OCI-LY7 (cell line): ENCODE data around the gene MYRFL. TPM values are rescaled to one million over a fixed set of nuclear protein-coding genes. Genes with fewer than 3 reads are reported as not detected.

Experiments used
- BruUV-seq: library from RNA; stranded (reverse); fragments of 400-500 nt; replicated peaks from 2 replicates; lab custom pipeline; 2021; lab: Mats Ljungman, UMichigan
- CTCF ChIA-PET: fragments of 300-600 bp; sonication (Branson Sonifier 250); formaldehyde crosslinking; loops from one replicate; lab custom pipeline; 2022; ENCODE audit warnings: antibody characterized with exemption; ENCODE audit not compliant: unreplicated experiment; lab: Charles Lee
- POLR2A ChIA-PET: fragments of 300-600 bp; sonication (Branson Sonifier 250); formaldehyde crosslinking; loops from one replicate; lab custom pipeline; 2022; ENCODE audit warnings: antibody characterized with exemption; lab: Charles Lee
- DNase-seq: peaks from one replicate; pipeline ENCODE4 v3.0.0-alpha.2; 2015; ENCODE audit warnings: low spot score
- H2AFZ ChIP-seq: fragments of 200-600 bp; sonication (generic), shearing (Covaris generic); 2 replicates; pipeline ENCODE4 v1.6.1; 2014; ENCODE audit warnings: mild to moderate bottlenecking, antibody characterized with exemption, low read length, moderate library complexity
- H3K27ac ChIP-seq: fragments of 200-600 bp; sonication (generic); 2 replicates; pipeline ENCODE4 v1.5.1; 2014; ENCODE audit warnings: mixed run types, low read depth, mild to moderate bottlenecking, moderate library complexity, low read length, inconsistent platforms; ENCODE audit not compliant: poor library complexity, severe bottlenecking
- H3K36me3 ChIP-seq: fragments of 200-600 bp; sonication (generic); 2 replicates; pipeline ENCODE4 v1.6.1; 2014; ENCODE audit warnings: mild to moderate bottlenecking, antibody characterized with exemption, low read length, moderate library complexity, mixed read lengths; ENCODE audit not compliant: insufficient read depth
- H3K4me1 ChIP-seq: fragments of 200-600 bp; sonication (generic); 2 replicates; pipeline ENCODE4 v1.5.1; 2014; ENCODE audit warnings: mild to moderate bottlenecking, low read length; ENCODE audit not compliant: insufficient read depth, poor library complexity, severe bottlenecking
- H3K4me2 ChIP-seq: fragments of 200-600 bp; sonication (generic); 2 replicates; pipeline ENCODE4 v1.6.1; 2014; ENCODE audit warnings: mild to moderate bottlenecking, low read length
- H3K4me3 ChIP-seq: fragments of 200-600 bp; sonication (generic); 2 replicates; pipeline ENCODE4 v1.5.1; 2014; ENCODE audit warnings: mild to moderate bottlenecking, low read depth, low read length; ENCODE audit not compliant: poor library complexity, severe bottlenecking
- H3K79me2 ChIP-seq: fragments of 200-600 bp; sonication (generic); 2 replicates; pipeline ENCODE4 v1.6.1; 2016; ENCODE audit warnings: low read depth, mild to moderate bottlenecking, low read length, moderate library complexity, mixed read lengths; ENCODE audit not compliant: insufficient read depth
- H3K9me2 ChIP-seq: fragments of 200-600 bp; sonication (generic); 2 replicates; pipeline ENCODE4 v1.6.1; 2016; ENCODE audit warnings: mild to moderate bottlenecking, low read length, mixed read lengths; ENCODE audit not compliant: insufficient read depth
- H3K9me3 ChIP-seq: fragments of 200-600 bp; sonication (generic); 2 replicates; pipeline ENCODE4 v1.6.1; 2014; ENCODE audit warnings: mild to moderate bottlenecking, mixed run types, low read length, mixed read lengths
- H4K20me1 ChIP-seq: fragments of 200-600 bp; sonication (generic); 2 replicates; pipeline ENCODE4 v1.6.1; 2014; ENCODE audit warnings: mild to moderate bottlenecking, antibody characterized with exemption, low read length, moderate library complexity, mixed read lengths; ENCODE audit not compliant: insufficient read depth
- EZH2phosphoT487 ChIP-seq: fragments of 200-600 bp; sonication (generic); IDR thresholded peaks from 2 replicates; pipeline ENCODE4 v1.6.1; 2018; ENCODE audit warnings: low read depth, borderline replicate concordance, mild to moderate bottlenecking, mixed run types, antibody characterized with exemption, low read length, moderate library complexity, mixed read lengths
- intact Hi-C: fragments of 100-400 bp; cut with micrococcal nuclease; formaldehyde crosslinking; loops from one replicate; pipeline ENCODE4 v1.10.0; 2022; ENCODE audit not compliant: unreplicated experiment
- total RNA-seq, 2 experiments: library from RNA; depleted of rRNA in 1 of 2; stranded (reverse); fragments of >200 nt in 1 of 2; shearing (Covaris generic) in 1 of 2; gene quantifications; 2 replicates each; pipeline ENCODE4 v1.2.3, GENCODE V29; 2014 to 2022
- TF ChIP-seq, protein P1 (sequence below): fragments of 200-600 bp; sonication (generic); conservative IDR thresholded peaks from 2 replicates; pipeline ENCODE4 v1.5.1; 2014; ENCODE audit warnings: mild to moderate bottlenecking, antibody characterized with exemption, low read length, moderate library complexity, mixed read lengths

Gene MYRFL
- total RNA-seq, 2 experiments from 2014 or later = 0.41 TPM; not detected in 1

DNA sequence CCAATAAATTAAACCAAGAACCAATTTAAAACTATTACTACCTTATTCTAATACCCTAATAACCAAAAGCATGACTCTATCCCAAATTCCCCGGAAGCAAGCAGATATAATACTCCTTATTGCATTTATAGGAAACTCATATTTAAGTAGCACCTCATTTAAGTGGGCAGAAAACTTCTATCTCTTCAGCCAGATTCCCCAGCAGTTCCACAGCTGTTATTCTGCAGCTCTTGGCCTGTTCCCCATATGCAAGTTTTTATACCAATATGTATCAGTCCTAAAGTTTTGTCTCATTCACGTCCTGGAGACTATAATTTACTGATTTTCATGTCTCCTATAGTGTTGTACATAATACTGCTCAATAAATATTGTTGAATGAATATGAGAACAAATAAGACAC lies 106.5 kb downstream of the MYRFL start:
- BruUV-seq = no TSS peak
- Histone ChIP-seq H3K9me2 (no peaks in the 10 kb centered on the region), H2AFZ (no peak overlapping the region), H3K79me2 (no peaks in the 10 kb centered on the region), H3K4me2 (no peak overlapping the region), H3K27ac (no peak overlapping the region), H3K4me3 (no peak overlapping the region), H3K9me3 (no peaks in the 10 kb centered on the region), H3K4me1 (peaks cover 26% of the 10 kb centered on the region), H4K20me1 (no peaks in the 10 kb centered on the region), H3K36me3 (no peaks in the 10 kb centered on the region)
- ChIA-PET CTCF (no interaction called here), POLR2A (interaction anchor here (1.0 to 1.2 kb wide), 2 partner anchors 8 to 13 kb away, joined by 3 read pairs; no protein-coding TSS in a partner anchor)
- no peak for TF ChIP-seq EZH2phosphoT487
- TF ChIP-seq, protein P1, sequence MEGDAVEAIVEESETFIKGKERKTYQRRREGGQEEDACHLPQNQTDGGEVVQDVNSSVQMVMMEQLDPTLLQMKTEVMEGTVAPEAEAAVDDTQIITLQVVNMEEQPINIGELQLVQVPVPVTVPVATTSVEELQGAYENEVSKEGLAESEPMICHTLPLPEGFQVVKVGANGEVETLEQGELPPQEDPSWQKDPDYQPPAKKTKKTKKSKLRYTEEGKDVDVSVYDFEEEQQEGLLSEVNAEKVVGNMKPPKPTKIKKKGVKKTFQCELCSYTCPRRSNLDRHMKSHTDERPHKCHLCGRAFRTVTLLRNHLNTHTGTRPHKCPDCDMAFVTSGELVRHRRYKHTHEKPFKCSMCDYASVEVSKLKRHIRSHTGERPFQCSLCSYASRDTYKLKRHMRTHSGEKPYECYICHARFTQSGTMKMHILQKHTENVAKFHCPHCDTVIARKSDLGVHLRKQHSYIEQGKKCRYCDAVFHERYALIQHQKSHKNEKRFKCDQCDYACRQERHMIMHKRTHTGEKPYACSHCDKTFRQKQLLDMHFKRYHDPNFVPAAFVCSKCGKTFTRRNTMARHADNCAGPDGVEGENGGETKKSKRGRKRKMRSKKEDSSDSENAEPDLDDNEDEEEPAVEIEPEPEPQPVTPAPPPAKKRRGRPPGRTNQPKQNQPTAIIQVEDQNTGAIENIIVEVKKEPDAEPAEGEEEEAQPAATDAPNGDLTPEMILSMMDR = no peak
- DNase-seq = no peak
- intact Hi-C loops = no loop called here

GRCh38 chr12:69932154-69932553 lies 107.1 kb downstream of the MYRFL start:
- DNase-seq = no peak
- H3K79me2 ChIP-seq = no peaks in the 10 kb centered on the region
- no peak overlapping the region for H3K4me2 ChIP-seq
- ChIA-PET CTCF (no interaction called here), POLR2A (interaction anchor here (1.0 to 1.2 kb wide), 2 partner anchors 9 to 13 kb away, joined by 3 read pairs; no protein-coding TSS in a partner anchor)
- BruUV-seq = no TSS peak
- H3K4me3 ChIP-seq = no peak overlapping the region
- intact Hi-C loops = no loop called here
- TF ChIP-seq, protein P1 = no peak
- TF ChIP-seq EZH2phosphoT487 = no peak
- H2AFZ ChIP-seq = peak overlapping the region; percentile 15; the same call in 1 of the 2 replicates
- H3K4me1 ChIP-seq = peaks cover 21% of the 10 kb centered on the region
- H3K9me3 ChIP-seq = no peaks in the 10 kb centered on the region
- H3K9me2 ChIP-seq = no peaks in the 10 kb centered on the region
- no peak overlapping the region for H3K27ac ChIP-seq
- no peaks in the 10 kb centered on the region for H4K20me1 ChIP-seq
- H3K36me3 ChIP-seq = no peaks in the 10 kb centered on the region

DNA sequence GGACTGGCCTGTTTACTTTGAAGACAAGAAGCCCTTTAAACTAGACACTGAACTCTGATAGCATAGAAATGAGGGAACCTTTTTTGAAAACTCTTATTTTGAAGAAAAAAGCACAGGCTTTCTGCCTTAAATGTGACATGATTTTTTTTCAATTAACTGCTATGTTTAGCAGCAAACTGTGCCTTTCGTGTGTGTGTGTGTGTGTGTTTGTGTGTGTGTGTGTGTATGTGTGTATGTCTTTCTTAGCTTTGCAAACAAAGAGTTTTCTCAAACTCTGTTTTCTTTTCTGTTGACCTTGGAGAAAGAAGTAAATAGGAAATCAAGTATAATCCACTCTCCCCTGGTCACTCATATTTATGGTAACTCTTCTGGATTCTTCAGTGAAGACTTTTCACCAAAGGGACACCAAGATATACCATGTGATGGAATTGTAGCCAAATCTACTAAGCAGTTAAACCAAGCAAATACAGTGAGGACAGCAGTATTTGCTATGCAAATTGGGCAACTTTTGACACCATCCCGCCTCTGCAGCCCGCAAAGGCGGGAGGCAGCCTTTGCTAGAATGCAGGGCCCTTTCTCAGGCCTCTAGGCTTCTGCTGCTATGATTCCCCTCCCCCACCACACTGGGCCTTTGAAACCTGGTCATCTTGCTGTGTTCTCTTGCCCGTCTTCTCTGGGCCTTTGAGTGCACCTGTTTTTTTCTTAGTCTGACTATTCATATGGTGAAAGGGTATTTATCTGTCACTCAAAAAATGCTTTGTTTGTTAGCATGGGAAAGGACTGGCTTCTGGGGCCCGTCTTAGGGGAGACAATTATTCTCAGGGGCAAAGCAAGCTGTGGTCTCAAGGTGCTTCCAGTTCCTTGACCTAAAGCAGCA lies 107.9 kb downstream of the MYRFL start:
- no peaks in the 10 kb centered on the region for H3K9me2 ChIP-seq
- H3K4me2 ChIP-seq = no peak overlapping the region
- peak overlapping the region; percentile 15; the same call in 1 of the 2 replicates for H2AFZ ChIP-seq
- DNase-seq = no peak
- BruUV-seq = no TSS peak
- ChIA-PET CTCF (interaction anchor here (0.6 kb wide), 1 partner anchor 1241 kb away, joined by 4 read pairs; no protein-coding TSS in a partner anchor), POLR2A (no interaction called here)
- intact Hi-C loops = no loop called here
- H3K36me3 ChIP-seq = no peaks in the 10 kb centered on the region
- no peak overlapping the region for H3K4me3 ChIP-seq
- H4K20me1 ChIP-seq = no peaks in the 10 kb centered on the region
- TF ChIP-seq EZH2phosphoT487 = no peak
- TF ChIP-seq, protein P1 = no peak
- no peaks in the 10 kb centered on the region for H3K9me3 ChIP-seq
- H3K27ac ChIP-seq = no peak overlapping the region
- H3K79me2 ChIP-seq = no peaks in the 10 kb centered on the region
- H3K4me1 ChIP-seq = peaks cover 13% of the 10 kb centered on the region
